Nephron progenitor cell (in vitro differentiated cells): ENCODE measurements around the gene SFMBT2.
A peak's percentile ranks its signal among the peaks of the same experiment; 100 is the strongest.

Experiments
- DNase-seq: peaks from one replicate; pipeline ENCODE4 v3.0.0; 2021
- H3K27ac Mint-ChIP-seq: 2 replicates; pipeline ENCODE4 v1.8.0; 2021; ENCODE audit warnings: mild to moderate bottlenecking, moderate library complexity, mixed read lengths
- H3K27me3 Mint-ChIP-seq: 2 replicates; pipeline ENCODE4 v1.8.0; 2021; ENCODE audit warnings: mild to moderate bottlenecking, low read depth, mixed read lengths; ENCODE audit not compliant: poor library complexity
- H3K36me3 Mint-ChIP-seq: 2 replicates; pipeline ENCODE4 v1.8.0; 2021; ENCODE audit warnings: low read depth, mixed read lengths
- H3K4me1 Mint-ChIP-seq: 2 replicates; pipeline ENCODE4 v1.8.0; 2021; ENCODE audit warnings: mixed read lengths
- H3K4me3 Mint-ChIP-seq: 2 replicates; pipeline ENCODE4 v1.8.0; 2021; ENCODE audit warnings: mild to moderate bottlenecking, moderate library complexity, mixed read lengths
- H3K9me3 Mint-ChIP-seq: 2 replicates; pipeline ENCODE4 v1.8.0; 2021; ENCODE audit warnings: mild to moderate bottlenecking, moderate library complexity, mixed read lengths
- TF ChIP-seq, protein P1 (sequence below): fragments of 200-600 bp; sonication (generic); IDR thresholded peaks from 2 replicates; pipeline ENCODE4 v1.5.0; 2021; ENCODE audit warnings: antibody characterized with exemption

SFMBT2 gene

DNA sequence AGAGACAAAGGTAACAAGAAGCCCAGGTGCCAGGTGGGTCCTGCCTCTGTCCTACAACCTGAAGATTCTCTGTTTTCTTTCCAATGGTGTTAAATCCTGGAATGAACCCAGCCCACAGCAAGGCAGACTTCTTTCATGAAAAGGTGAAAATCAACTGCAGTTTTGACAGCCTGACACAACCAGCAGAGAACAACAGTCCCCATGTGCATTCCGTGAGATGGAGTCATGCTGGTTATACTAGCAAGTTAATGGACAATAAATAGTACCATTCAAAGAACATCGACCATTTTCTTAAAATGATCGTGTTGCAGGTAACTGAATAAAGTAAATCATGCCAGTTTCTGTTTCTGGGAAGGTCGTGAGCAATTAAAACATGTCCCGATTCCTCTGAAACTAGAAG, 131.5 kb downstream of the SFMBT2 start:
- H3K36me3 Mint-ChIP-seq = no peaks in the 10 kb centered on the region
- peaks cover 7% of the 10 kb centered on the region for H3K27me3 Mint-ChIP-seq
- no peak overlapping the region for H3K27ac Mint-ChIP-seq
- no peak overlapping the region for H3K4me3 Mint-ChIP-seq
- H3K9me3 Mint-ChIP-seq = no peaks in the 10 kb centered on the region
- TF ChIP-seq, protein P1, sequence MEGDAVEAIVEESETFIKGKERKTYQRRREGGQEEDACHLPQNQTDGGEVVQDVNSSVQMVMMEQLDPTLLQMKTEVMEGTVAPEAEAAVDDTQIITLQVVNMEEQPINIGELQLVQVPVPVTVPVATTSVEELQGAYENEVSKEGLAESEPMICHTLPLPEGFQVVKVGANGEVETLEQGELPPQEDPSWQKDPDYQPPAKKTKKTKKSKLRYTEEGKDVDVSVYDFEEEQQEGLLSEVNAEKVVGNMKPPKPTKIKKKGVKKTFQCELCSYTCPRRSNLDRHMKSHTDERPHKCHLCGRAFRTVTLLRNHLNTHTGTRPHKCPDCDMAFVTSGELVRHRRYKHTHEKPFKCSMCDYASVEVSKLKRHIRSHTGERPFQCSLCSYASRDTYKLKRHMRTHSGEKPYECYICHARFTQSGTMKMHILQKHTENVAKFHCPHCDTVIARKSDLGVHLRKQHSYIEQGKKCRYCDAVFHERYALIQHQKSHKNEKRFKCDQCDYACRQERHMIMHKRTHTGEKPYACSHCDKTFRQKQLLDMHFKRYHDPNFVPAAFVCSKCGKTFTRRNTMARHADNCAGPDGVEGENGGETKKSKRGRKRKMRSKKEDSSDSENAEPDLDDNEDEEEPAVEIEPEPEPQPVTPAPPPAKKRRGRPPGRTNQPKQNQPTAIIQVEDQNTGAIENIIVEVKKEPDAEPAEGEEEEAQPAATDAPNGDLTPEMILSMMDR = no peak
- DNase-seq = no peak
- H3K4me1 Mint-ChIP-seq = peaks cover 12% of the 10 kb centered on the region

DNA sequence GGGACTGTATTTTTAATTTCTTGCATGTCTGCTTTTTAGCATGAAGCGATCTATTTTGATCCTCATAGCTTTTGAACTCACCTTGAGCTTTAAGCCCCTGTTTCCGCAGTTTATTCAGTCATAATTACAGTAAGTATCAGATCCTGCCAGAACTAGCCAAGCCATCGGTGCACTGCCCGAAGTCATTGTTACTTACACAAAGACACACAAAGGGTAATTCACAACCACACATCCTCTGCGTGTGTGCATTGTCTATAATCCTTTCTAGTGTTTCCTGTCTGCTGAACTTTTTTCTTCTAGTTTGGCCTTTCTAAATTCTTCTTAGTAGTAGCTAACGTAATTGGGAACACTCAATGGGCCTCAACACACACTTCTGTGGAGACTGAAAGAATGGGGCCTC, 133.0 kb downstream of the SFMBT2 start:
- H3K27me3 Mint-ChIP-seq = peaks cover 7% of the 10 kb centered on the region
- no peak overlapping the region for H3K4me3 Mint-ChIP-seq
- no peak for DNase-seq

DNA sequence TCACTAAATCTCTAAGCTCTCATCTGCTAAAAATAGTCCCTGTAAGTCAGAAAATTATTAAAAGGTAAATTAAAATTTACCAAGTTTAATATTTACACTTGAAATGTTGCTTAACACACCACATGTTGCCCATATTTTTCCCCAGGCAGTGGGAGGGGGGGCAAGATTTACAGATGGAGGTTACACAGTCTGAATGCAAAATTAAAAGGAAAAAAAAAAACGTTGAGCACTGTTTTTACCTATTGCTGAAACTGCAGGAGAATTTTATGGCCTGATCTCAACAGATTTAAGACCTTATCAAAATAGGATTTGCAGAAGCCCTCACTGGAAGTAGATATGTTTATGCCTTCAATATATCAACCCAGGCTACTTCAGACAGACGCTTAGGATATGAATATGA, 133.4 kb downstream of the SFMBT2 start:
- Mint-ChIP-seq H3K36me3 (no peaks in the 10 kb centered on the region), H3K27ac (no peak overlapping the region), H3K27me3 (peaks cover 7% of the 10 kb centered on the region), H3K4me3 (no peak overlapping the region), H3K4me1 (peaks cover 12% of the 10 kb centered on the region), H3K9me3 (no peaks in the 10 kb centered on the region)
- TF ChIP-seq, protein P1 = no peak
- DNase-seq = no peak

More for the DNA sequence above, 133.0 kb downstream of the SFMBT2 start:
- no peaks in the 10 kb centered on the region for H3K9me3 Mint-ChIP-seq
- peaks cover 12% of the 10 kb centered on the region for H3K4me1 Mint-ChIP-seq
- H3K27ac Mint-ChIP-seq = no peak overlapping the region
- no peaks in the 10 kb centered on the region for H3K36me3 Mint-ChIP-seq
- TF ChIP-seq, protein P1 = no peak

DNA sequence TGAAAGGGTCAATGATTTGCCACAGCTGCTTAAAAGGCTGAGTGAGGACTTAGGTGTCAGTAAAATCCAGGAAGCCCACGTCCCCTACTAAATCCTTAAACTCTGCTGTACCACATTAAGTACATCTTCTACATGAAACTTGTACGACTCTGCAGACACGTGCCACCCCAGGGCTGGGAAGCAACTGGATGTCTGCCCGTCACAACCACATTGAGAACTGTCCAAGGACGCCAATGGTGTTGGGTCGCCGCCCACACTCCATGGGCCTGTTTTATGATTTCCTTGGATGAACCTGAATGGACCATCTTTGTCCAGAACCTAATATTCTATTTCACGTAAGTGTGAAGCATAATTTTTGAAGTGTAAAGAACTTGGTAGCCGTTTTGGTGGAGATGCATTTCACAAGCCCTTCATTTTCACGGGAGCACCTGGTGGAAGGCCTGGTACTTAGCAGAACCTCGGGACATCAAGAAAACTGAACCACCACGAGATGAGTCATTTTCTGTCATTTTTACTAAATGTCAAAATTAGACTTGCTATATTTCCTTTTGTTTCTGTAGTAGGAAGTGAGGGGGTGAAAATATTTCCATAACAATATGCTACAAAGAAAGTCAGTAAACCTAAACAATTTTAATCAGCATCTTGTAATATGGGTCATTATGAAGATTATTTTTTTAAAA, 134.9 kb downstream of the SFMBT2 start:
- TF ChIP-seq, protein P1 = no peak
- no peak for DNase-seq
- Mint-ChIP-seq H3K9me3 (no peaks in the 10 kb centered on the region), H3K4me1 (peaks cover 12% of the 10 kb centered on the region), H3K4me3 (no peak overlapping the region), H3K36me3 (peaks cover 6% of the 10 kb centered on the region), H3K27ac (peak overlapping the region; percentile 42), H3K27me3 (peaks cover 11% of the 10 kb centered on the region)

DNA sequence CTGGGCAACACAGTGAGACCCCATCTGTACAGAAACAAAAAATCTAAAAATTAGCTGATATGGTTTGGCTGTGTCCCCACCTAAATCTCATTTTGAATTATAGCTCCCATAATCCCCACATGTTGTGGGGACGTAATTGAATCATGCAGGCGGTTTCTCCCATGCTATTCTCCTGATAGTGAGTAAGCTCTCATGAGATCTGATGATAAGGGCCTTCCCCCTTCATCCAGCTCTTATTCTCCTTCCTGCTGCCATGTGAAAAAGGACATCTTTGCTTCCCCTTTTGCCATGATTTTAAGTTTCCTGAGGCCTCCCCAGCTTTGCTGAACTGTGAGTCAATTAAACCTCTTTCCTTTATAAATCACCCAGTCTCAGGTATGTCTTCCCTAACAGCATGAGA, 136.5 kb downstream of the SFMBT2 start:
- H3K27me3 Mint-ChIP-seq = peaks cover 11% of the 10 kb centered on the region
- H3K9me3 Mint-ChIP-seq = no peaks in the 10 kb centered on the region
- no peak for DNase-seq
- no peak overlapping the region for H3K27ac Mint-ChIP-seq
- H3K4me3 Mint-ChIP-seq = no peak overlapping the region
- TF ChIP-seq, protein P1 = no peak
- H3K36me3 Mint-ChIP-seq = peaks cover 12% of the 10 kb centered on the region
- peaks cover 2% of the 10 kb centered on the region for H3K4me1 Mint-ChIP-seq

DNA sequence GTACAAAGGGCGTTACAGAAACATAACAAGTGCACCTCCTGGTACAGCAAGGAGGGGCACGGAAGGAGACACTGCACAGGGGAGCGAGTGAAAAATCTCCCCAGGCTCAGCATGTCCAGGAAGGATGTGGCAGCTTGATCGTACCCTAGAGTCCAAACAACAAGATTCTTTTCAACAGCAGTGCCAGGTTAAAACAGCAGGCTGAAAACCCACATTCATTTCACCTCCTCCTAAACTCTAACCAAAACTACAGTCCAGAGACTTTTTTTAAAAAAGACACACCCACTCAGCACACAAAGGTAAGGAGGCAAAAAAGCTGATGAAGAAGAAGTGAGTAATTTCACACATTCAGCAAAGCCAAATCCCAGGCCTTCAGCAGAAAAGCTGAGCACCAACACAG, 138.8 kb downstream of the SFMBT2 start:
- peaks cover 16% of the 10 kb centered on the region for H3K36me3 Mint-ChIP-seq
- H3K4me3 Mint-ChIP-seq = no peak overlapping the region
- no peak for DNase-seq
- no peaks in the 10 kb centered on the region for H3K9me3 Mint-ChIP-seq
- no peaks in the 10 kb centered on the region for H3K4me1 Mint-ChIP-seq
- TF ChIP-seq, protein P1 = no peak
- H3K27ac Mint-ChIP-seq = no peak overlapping the region
- H3K27me3 Mint-ChIP-seq = peaks cover 4% of the 10 kb centered on the region
